Posterior vena cava (tissue), 2 donors: ENCODE measurements around the gene HDAC4. TPM values are rescaled to one million over a fixed set of nuclear protein-coding genes. Genes with fewer than 3 reads are reported as not detected.

ENCODE experiments used
- DNase-seq: peaks from one replicate; pipeline ENCODE4 v3.0.0-alpha.2; 2020; ENCODE audit warnings: low spot score
- intact Hi-C, 2 donors: fragments of 100-400 bp; cut with DNase I; formaldehyde crosslinking; loops; one replicate each; pipeline versions ENCODE4 v1.14.1 to v1.14.2; 2022 to 2023
- total RNA-seq, 2 donors: library from RNA; stranded (reverse); fragmentation: NEBNext Ultra II Directional; extraction: Animal tissue kit (Norgen Biotek cat#: 25700); gene quantifications; one replicate each; pipeline ENCODE4 v1.2.1, GENCODE V29; 2021
- donor health status: DM: yes; HTN: yes; CAD: no.
- donor health status: DM: yes; HTN: yes; CAD: no.

Gene HDAC4
- total RNA-seq, 2 donors from 2014 or later = 47.6 to 66.9 TPM

GRCh38 chr2:239157269-239157668, 243.6 kb downstream of the HDAC4 start:
- intact Hi-C loops = no loop called here
- peak; percentile 29 for DNase-seq

- intact Hi-C loops = no loop called here
- peak; percentile 62 for DNase-seq
Observed at GRCh38 chr2:239156516-239157265, 244.1 kb downstream of the HDAC4 start.

- peak; percentile 56 for DNase-seq
- intact Hi-C loops = no loop called here
Observed at GRCh38 chr2:239155806-239156480, 244.9 kb downstream of the HDAC4 start.

GRCh38 chr2:239154971-239155805, 245.6 kb downstream of the HDAC4 start:
- intact Hi-C loops = no loop called here
- DNase-seq = peak; percentile 75

GRCh38 chr2:239153806-239154591, 246.8 kb downstream of the HDAC4 start:
- DNase-seq = peak; percentile 70
- intact Hi-C loops = no loop called here

GRCh38 chr2:239152916-239153305, 247.9 kb downstream of the HDAC4 start:
- intact Hi-C loops = no loop called here
- peak; percentile 52 for DNase-seq

- intact Hi-C loops = no loop called here
- peak; percentile 38 for DNase-seq
Observed at GRCh38 chr2:239152239-239152915, 248.4 kb downstream of the HDAC4 start.

GRCh38 chr2:239151201-239152131, 249.4 kb downstream of the HDAC4 start:
- DNase-seq = peak; percentile 78
- intact Hi-C loops = no loop called here

GRCh38 chr2:239150125-239151011, 250.5 kb downstream of the HDAC4 start:
- DNase-seq = peak; percentile 72
- intact Hi-C loops = no loop called here

GRCh38 chr2:239149501-239149900, 251.3 kb downstream of the HDAC4 start:
- intact Hi-C loops = loop anchor here in 1 of 2 donors (10.0 kb wide), 1 partner anchor 245 kb away; no protein-coding TSS in a partner anchor
- DNase-seq = peak; percentile 46

- intact Hi-C loops = loop anchor here in 1 of 2 donors (10.0 kb wide), 1 partner anchor 246 kb away; no protein-coding TSS in a partner anchor
- DNase-seq = peak; percentile 62
Observed at GRCh38 chr2:239148495-239149200, 252.2 kb downstream of the HDAC4 start.

GRCh38 chr2:239147376-239147775, 253.4 kb downstream of the HDAC4 start:
- peak; percentile 74 for DNase-seq
- intact Hi-C loops = loop anchor here in 1 of 2 donors (10.0 kb wide), 1 partner anchor 247 kb away; no protein-coding TSS in a partner anchor

GRCh38 chr2:239146741-239147181, 254.1 kb downstream of the HDAC4 start:
- intact Hi-C loops = loop anchor here in 1 of 2 donors (10.0 kb wide), 1 partner anchor 248 kb away; no protein-coding TSS in a partner anchor
- peak; percentile 58 for DNase-seq

- DNase-seq = peak; percentile 72
Observed at GRCh38 chr2:239146011-239146641, 254.7 kb downstream of the HDAC4 start.

GRCh38 chr2:239145601-239146000, 255.2 kb downstream of the HDAC4 start:
- intact Hi-C loops = loop anchor here in 1 of 2 donors (10.0 kb wide), 1 partner anchor 249 kb away; no protein-coding TSS in a partner anchor
- DNase-seq = no peak

More at GRCh38 chr2:239146011-239146641, 254.7 kb downstream of the HDAC4 start:
- intact Hi-C loops = loop anchor here in 1 of 2 donors (10.0 kb wide), 1 partner anchor 249 kb away; no protein-coding TSS in a partner anchor
